C4-2B (cell line): ENCODE results near the gene PRRT1.

ENCODE experiments used
- H3K27ac ChIP-seq: fragments of 450-650 bp; 2 replicates; pipeline ENCODE4 v1.5.1; 2017
- ZFX ChIP-seq: fragments of 450-650 bp; IDR thresholded peaks from 2 replicates; pipeline ENCODE4 v1.6.1; 2017
- TF ChIP-seq, protein P1 (sequence below): fragments of 450-650 bp; conservative IDR thresholded peaks from 2 replicates; pipeline ENCODE4 v1.5.1; 2017; ENCODE audit warnings: mild to moderate bottlenecking

PRRT1 gene

DNA sequence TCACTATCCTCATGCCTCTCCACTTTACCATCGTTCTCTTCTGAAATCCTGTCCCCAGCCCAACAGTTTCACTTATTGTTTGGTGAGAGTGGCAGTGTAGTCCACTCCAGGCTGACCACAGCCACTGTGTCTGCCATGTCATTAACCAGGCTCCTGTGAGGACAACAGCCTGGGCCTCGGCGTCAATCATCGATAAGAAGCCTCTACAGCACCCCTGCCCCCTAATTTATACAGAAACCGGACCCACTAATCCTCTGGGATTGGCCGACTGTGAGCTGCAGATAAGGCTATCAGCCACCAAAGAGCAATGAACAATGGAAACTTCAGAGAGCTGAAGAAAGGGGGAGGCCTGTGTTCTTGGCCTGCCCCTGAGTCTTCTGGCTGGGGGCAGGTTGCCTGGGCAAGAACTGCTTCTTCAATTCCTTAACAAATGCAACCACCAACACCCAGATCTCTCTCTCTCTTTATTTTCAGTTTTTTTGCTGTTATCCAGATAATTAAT, 16.1 kb upstream of the PRRT1 start:
- TF ChIP-seq, protein P1, sequence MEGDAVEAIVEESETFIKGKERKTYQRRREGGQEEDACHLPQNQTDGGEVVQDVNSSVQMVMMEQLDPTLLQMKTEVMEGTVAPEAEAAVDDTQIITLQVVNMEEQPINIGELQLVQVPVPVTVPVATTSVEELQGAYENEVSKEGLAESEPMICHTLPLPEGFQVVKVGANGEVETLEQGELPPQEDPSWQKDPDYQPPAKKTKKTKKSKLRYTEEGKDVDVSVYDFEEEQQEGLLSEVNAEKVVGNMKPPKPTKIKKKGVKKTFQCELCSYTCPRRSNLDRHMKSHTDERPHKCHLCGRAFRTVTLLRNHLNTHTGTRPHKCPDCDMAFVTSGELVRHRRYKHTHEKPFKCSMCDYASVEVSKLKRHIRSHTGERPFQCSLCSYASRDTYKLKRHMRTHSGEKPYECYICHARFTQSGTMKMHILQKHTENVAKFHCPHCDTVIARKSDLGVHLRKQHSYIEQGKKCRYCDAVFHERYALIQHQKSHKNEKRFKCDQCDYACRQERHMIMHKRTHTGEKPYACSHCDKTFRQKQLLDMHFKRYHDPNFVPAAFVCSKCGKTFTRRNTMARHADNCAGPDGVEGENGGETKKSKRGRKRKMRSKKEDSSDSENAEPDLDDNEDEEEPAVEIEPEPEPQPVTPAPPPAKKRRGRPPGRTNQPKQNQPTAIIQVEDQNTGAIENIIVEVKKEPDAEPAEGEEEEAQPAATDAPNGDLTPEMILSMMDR, result no peak
- no peak for TF ChIP-seq ZFX
- H3K27ac ChIP-seq, result no peak overlapping the region

DNA sequence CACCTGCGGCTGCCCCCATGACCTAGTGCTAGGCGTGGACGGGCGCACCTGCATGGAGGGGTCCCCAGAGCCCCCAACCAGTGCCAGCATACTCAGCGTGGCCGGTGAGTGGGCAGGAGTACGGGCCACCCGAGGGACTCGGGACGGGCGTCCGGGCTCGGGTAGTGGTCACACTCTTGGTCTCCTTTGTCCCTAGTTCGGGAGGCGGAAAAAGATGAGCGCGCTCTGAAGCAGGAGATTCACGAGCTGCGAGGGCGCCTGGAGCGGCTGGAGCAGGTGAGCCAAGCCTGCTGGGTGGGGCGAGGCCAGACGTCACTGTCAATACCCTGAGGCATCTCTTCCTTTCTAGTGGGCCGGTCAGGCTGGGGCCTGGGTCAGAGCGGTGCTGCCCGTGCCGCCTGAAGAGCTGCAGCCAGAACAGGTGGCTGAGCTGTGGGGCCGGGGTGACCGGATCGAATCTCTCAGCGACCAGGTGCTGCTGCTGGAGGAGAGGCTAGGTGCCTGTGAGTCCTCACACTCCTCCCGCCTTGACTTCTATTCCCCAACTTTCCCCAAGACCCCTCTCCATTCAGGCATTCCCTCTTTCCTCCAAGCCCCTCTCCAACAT, 15.5 kb upstream of the PRRT1 start:
- H3K27ac ChIP-seq, result no peak overlapping the region
- TF ChIP-seq ZFX, result no peak
- TF ChIP-seq, protein P1, result no peak

DNA sequence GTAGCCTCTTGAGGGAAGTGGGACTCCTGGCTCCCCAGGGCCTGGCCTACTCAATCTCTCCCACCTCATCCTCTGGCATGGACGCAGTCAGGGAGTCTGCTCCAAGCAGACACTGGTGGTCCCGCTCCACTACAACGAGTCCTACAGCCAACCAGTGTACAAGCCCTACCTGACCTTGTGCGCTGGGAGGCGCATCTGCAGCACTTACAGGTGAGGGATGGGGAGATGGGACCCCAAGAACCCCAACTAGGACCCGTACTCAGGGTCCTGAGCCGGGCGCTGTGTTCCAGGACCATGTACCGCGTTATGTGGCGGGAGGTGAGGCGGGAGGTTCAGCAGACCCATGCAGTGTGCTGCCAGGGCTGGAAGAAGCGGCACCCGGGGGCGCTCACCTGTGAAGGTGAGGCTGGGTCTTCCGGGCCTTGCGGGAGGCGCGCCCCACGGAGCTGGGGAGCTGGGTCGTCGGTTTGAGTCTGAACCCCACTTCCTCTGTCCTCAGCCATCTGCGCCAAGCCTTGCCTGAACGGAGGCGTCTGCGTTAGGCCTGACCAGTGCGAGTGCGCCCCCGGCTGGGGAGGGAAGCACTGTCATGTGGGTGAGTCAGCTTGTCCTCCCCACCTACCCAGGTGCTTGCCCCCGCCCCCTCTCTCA, 14.8 kb upstream of the PRRT1 start:
- no peak overlapping the region for H3K27ac ChIP-seq

DNA sequence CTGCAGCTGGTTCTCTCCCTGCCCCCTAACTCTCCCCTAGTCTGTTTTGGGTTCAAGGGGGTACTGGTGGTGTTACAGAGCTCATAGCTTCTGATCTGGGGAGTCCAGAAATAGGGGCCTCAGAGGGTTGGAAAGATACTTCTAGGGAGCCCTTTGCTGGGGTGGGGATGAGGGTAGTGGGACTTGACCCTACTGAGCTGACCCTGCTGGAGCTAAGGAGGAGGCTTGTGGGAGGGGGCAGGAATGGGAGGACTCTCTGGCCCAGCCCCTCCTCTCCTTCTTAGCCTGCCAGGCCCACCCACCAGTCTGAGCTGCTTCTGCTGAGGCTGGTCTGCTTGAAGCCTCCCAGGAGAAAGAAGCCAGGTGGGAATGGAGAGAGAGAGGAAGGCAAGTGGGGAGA, 12.6 kb upstream of the PRRT1 start, which contains the start of gene EGFL8:
EGFL8 (plus strand) TSS at position 301 of the 400 bp plus-strand sequence. CDS start 1,571 bp downstream, outside the sequence.
- no peak within 1 kb of the TSS for H3K27ac ChIP-seq
- TF ChIP-seq, protein P1, result no peak
- TF ChIP-seq ZFX, result no peak

More for the DNA sequence above, 14.8 kb upstream of the PRRT1 start:
- no peak for TF ChIP-seq ZFX
- TF ChIP-seq, protein P1, result no peak

DNA sequence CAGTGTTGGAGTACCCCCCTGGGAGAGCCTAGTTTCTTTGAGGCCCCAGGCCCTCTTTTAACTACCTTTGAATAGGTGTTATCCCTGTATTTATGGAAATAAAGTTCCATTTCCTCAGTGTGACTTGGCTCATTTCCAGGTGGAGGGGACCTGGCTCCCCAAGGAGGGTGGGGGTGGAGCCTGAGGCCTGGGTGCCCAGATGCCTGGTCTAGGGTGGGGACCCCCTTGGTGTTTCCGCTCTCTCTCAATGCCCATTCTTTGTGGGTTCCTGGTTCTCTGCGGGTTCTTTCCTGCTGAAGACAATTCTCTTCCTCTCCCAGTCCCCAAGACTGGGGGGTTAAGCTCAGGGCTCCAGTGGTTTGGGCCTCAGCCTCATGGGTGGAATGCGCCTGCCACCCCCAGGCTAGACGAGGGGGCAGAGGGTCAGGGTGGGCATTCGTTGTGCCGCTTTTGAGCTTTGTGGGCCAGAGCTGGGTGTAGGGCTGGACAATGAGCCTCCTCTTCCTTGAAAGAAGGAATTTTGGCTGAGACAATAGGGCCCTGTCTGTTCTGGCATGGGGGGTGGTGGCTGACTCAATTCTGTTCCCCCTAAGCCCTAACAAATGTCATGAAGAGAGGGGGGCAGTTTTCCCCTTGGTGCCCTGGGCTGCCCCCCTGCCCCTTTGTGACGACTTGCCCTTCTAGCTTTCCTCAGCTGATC, 12.0 kb upstream of the PRRT1 start:
- no peak overlapping the region for H3K27ac ChIP-seq
- TF ChIP-seq, protein P1, result no peak

DNA sequence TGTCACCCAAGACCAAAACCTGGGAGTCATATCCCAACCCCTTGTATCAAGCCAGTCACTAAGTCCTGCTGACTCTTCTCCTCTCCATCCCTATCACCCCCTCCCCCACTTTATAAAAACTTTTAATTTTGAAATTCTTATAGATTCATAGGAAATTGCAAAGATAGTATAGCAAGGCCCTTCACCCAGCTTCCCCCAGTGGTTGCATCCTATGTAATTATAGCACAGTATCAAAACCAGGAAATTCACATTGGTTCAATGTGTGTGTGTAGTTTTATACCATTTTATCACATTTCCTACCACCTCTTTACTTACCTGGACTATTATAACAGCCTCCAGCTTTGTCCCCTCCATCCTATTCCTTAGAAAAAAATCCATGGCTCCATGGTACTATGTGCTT, 6.3 kb upstream of the PRRT1 start:
- TF ChIP-seq, protein P1, result no peak
- TF ChIP-seq ZFX, result no peak
- no peak overlapping the region for H3K27ac ChIP-seq

DNA sequence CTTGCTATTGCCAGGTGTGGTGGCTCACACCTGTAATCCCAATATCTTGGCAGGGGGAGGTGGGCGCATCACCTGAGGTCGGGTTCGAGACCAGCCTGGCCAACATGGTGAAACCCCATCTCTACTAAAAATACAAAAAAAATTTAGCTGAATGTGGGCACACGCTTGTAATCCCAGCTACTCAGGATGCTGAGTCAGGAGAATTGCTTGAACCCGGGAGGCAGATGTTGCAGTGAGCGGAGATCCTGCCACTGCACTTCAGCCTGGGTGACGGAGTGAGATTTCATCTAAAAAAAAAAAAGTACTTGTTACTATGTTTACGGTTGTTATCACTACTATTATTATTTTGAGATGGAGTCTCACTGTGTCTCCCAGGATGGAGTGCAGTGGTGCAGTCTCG, 5.2 kb upstream of the PRRT1 start:
- H3K27ac ChIP-seq, result no peak overlapping the region
- TF ChIP-seq ZFX, result no peak
- TF ChIP-seq, protein P1, result no peak
